Right lobe of liver (tissue), 6 donors: ENCODE measurements around the gene LRMDA. TPM values are rescaled to one million over a fixed set of nuclear protein-coding genes. Genes with fewer than 3 reads are reported as not detected.

Experiments used
- ATAC-seq, 4 donors: fragments of 200-7000 bp; cut with Tn5 transposase; one replicate each; pipeline ENCODE4 v1.9.1; 2020; ENCODE audit warnings: mild to moderate bottlenecking in 4 of 4, moderate library complexity in 4 of 4
- DNase-seq, 3 donors: peaks; one replicate each; pipeline ENCODE4 v3.0.0-alpha.2; 2020
- H3K27ac ChIP-seq, 3 donors: fragments of 200-600 bp; one replicate each; pipeline ENCODE4 v1.8.0; 2022
- H3K27me3 ChIP-seq, 2 donors: fragments of 200-600 bp; one replicate each; pipeline ENCODE4 v1.8.0; 2022
- H3K36me3 ChIP-seq, 4 donors: fragments of 200-600 bp; sonication (generic) in 1 of 4; one replicate each; pipeline versions ENCODE4 v1.5.1 to v1.8.0; 2017 to 2022; ENCODE audit warnings: control low read depth in 1 of 4
- H3K4me1 ChIP-seq, 4 donors: fragments of 200-600 bp; sonication (generic) in 1 of 4; one replicate each; pipeline versions ENCODE4 v1.5.1 to v1.8.0; 2017 to 2022; ENCODE audit warnings: control low read depth in 1 of 4
- H3K4me3 ChIP-seq, 3 donors: fragments of 200-600 bp; one replicate each; pipeline ENCODE4 v1.8.0; 2022
- H3K9me3 ChIP-seq, 4 donors: fragments of 200-600 bp; sonication (generic) in 1 of 4; one replicate each; pipeline versions ENCODE4 v1.5.1 to v1.8.0; 2017 to 2022; ENCODE audit warnings: control low read depth in 1 of 4
- CTCF ChIP-seq, 4 donors: fragments of 200-600 bp in 3 of 4; fragments of 450-650 bp in 1 of 4; IDR thresholded peaks; one replicate each; pipeline versions ENCODE4 v1.5.1 to v1.8.0; 2016 to 2022; ENCODE audit warnings: antibody characterized with exemption in 4 of 4, mild to moderate bottlenecking in 2 of 4
- POLR2A ChIP-seq: fragments of 450-650 bp; IDR thresholded peaks from one replicate; pipeline ENCODE4 v1.6.1; 2017; ENCODE audit warnings: antibody characterized with exemption, mild to moderate bottlenecking
- WGBS: methylation state at CpG from one replicate; pipeline ENCODE4 v1.1.6; 2018; ENCODE audit warnings: low coverage, low lambda C conversion rate; ENCODE audit not compliant: insufficient coverage; ENCODE audit errors: missing lambda C conversion rate; 5-methylcytosine and 5-hydroxymethylcytosine counted together
- intact Hi-C, 2 donors: fragments of 100-400 bp; cut with DNase I; formaldehyde crosslinking; loops; one replicate each; pipeline versions ENCODE4 v1.11.2 to v1.14.1; 2022
- total RNA-seq, 6 experiments: library from RNA; depleted of rRNA in 2 of 6; stranded (reverse); fragments of >200 nt in 2 of 6; fragmentation: NEBNext Ultra II Directional in 3 of 6; extraction: Animal tissue kit (Norgen Biotek cat#: 25700) in 3 of 6; gene quantifications; one replicate each; pipeline versions ENCODE4 v1.1.0 to v1.2.4, GENCODE V29; 2016 to 2023
- donor health status: DM: no; HTN: yes; CAD: no.
- donor health status: DM: no; HTN: no; CAD: no.
- donor health status: DM: no; HTN: no; CAD: no.
- donor health status: DM: no; HTN: yes; CAD: no.
- donor health status: DM: no; HTN: yes; CAD: no.

The LRMDA gene
- total RNA-seq, 6 experiments from 2014 or later: 9.9 to 19.9 (median 16.3) TPM

- H3K27ac ChIP-seq: peak overlapping the region in 1 of 3 donors; percentile 48
- WGBS: 63% methylated on average over 6 of the region's 6 CpGs
- H3K4me1 ChIP-seq: peaks cover 0 to 20% (median 3%) of the 10 kb centered on the region in 4 donors
- H3K36me3 ChIP-seq: no peaks in the 10 kb centered on the region
- no peak overlapping the region for H3K4me3 ChIP-seq
- no peaks in the 10 kb centered on the region for H3K9me3 ChIP-seq
- H3K27me3 ChIP-seq: no peaks in the 10 kb centered on the region
- DNase-seq (no peak), ATAC-seq (no peak)
- intact Hi-C loops: no loop called here
- TF ChIP-seq POLR2A (no peak), CTCF (IDR thresholded peaks at IDR 0.05) (no peak)
Measured at GRCh38 chr10:75754096-75754831, 322.8 kb downstream of the LRMDA start.

- H3K27ac ChIP-seq: peak overlapping the region in 1 of 3 donors; percentile 48
- H3K4me1 ChIP-seq: peaks cover 0 to 20% (median 3%) of the 10 kb centered on the region in 4 donors
- no peak overlapping the region for H3K4me3 ChIP-seq
- no peaks in the 10 kb centered on the region for H3K36me3 ChIP-seq
- intact Hi-C loops: no loop called here
- no peak for TF ChIP-seq CTCF (IDR thresholded peaks at IDR 0.05)
- TF ChIP-seq POLR2A: no peak
- DNase-seq: peak; percentile 40 to 84 (median 73)
- 31% methylated on average over 6 of the region's 6 CpGs for WGBS
- ATAC-seq: peak; percentile 89 to 97 (median 93)
- no peaks in the 10 kb centered on the region for H3K9me3 ChIP-seq
- H3K27me3 ChIP-seq: no peaks in the 10 kb centered on the region
Measured at GRCh38 chr10:75755528-75755927, 324.1 kb downstream of the LRMDA start.

GRCh38 chr10:75761289-75761688, 329.9 kb downstream of the LRMDA start:
- Histone ChIP-seq H3K4me3 (no peak overlapping the region), H3K27me3 (no peaks in the 10 kb centered on the region), H3K9me3 (no peaks in the 10 kb centered on the region), H3K36me3 (no peaks in the 10 kb centered on the region), H3K4me1 (peaks cover 0 to 7% (median 0%) of the 10 kb centered on the region in 4 donors), H3K27ac (no peak overlapping the region)
- ATAC-seq (no peak), DNase-seq (no peak)
- WGBS: 81% methylated on average over 2 of the region's 2 CpGs
- no peak for TF ChIP-seq CTCF (IDR thresholded peaks at IDR 0.05)
- TF ChIP-seq POLR2A: no peak
- intact Hi-C loops: no loop called here

GRCh38 chr10:75762431-75762802, 331.0 kb downstream of the LRMDA start:
- intact Hi-C loops: no loop called here
- peaks cover 0 to 6% (median 0%) of the 10 kb centered on the region in 4 donors for H3K4me1 ChIP-seq
- no peaks in the 10 kb centered on the region for H3K36me3 ChIP-seq
- no peak overlapping the region for H3K4me3 ChIP-seq
- no peak for DNase-seq
- peak in 3 of 4 donors; percentile 47 to 73 (median 51) for ATAC-seq
- H3K27ac ChIP-seq: peak overlapping the region in 1 of 3 donors; percentile 16
- H3K27me3 ChIP-seq: no peaks in the 10 kb centered on the region
- WGBS: 64% methylated on average over 2 of the region's 2 CpGs
- H3K9me3 ChIP-seq: no peaks in the 10 kb centered on the region
- no peak for TF ChIP-seq POLR2A
- TF ChIP-seq CTCF (IDR thresholded peaks at IDR 0.05): no peak
